Measurements from ENCODE around the gene RBM33. TPM values are rescaled to one million over a fixed set of nuclear protein-coding genes. Genes with fewer than 3 reads are reported as not detected.

RBM33 gene, protein sequence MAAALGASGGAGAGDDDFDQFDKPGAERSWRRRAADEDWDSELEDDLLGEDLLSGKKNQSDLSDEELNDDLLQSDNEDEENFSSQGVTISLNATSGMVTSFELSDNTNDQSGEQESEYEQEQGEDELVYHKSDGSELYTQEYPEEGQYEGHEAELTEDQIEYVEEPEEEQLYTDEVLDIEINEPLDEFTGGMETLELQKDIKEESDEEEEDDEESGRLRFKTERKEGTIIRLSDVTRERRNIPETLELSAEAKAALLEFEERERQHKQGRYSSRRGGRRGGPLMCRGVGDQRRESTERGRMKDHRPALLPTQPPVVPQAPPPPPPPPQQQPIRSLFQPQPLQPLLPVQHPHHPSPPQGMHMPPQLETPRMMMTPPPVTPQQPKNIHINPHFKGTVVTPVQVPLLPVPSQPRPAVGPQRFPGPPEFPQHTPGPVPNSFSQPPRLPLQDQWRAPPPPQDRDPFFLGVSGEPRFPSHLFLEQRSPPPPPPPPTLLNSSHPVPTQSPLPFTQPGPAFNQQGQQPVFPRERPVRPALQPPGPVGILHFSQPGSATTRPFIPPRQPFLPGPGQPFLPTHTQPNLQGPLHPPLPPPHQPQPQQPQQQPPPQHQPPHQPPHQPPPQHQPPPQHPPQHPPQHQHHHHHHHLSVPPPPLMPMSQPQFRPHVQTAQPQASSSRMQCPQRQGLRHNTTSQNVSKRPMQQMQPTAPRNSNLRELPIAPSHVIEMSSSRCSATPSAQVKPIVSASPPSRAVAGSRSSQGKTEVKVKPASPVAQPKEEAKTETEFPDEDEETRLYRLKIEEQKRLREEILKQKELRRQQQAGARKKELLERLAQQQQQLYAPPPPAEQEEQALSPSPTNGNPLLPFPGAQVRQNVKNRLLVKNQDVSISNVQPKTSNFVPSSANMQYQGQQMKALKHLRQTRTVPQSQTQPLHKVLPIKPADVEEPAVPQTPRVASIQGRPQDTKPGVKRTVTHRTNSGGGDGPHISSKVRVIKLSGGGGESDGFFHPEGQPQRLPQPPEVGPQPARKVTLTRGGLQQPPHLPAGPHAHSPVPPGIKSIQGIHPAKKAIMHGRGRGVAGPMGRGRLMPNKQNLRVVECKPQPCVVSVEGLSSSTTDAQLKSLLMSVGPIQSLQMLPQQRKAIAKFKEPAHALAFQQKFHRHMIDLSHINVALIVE
- total RNA-seq (2022; extraction: Qiagen RNA extraction): 17.1 to 35.0 TPM (median 30.0 TPM) in 5 replicates

DNA sequence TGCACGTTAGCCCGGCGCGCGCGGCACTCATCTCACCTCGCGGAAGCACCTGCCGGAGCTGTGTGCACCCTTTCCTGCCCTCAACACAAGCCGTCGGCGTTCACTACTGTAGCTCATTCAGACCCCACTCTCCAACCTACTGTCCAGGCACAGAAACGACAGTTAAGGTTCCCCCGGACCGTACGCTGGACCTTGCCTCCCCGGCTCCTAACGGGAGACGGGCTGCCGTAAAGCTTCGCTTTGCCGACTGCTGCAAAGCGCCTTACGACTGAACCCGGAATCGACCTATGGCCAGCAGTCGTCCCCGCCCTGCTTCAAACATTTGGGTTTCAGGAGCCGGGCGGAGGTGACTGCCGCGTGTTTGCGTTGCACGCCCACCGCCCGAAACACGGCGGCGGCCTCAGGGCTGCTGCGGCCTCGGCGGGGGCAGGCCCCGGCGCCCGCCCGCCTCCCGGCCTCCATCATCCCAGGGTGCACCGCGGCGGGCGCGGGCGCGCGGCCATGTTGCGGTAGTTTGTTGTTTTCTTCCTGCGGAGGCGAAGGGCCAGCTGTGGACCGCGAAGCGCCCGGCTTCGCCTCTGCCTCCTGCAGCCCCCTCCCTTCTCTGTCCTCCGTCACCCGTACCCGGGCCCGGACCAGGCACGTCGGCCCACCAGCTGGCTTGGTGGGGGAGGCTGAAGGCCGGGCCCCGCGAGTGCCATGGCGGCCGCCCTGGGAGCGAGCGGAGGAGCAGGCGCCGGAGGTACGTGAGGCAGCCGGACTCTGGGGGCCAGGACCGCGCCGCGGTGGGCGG lies at the start of gene RBM33:
Gene RBM33, plus strand, starts transcription at position 484 of the 793 bp plus-strand sequence. Its CDS starts 216 bp downstream, at position 700.

DNA sequence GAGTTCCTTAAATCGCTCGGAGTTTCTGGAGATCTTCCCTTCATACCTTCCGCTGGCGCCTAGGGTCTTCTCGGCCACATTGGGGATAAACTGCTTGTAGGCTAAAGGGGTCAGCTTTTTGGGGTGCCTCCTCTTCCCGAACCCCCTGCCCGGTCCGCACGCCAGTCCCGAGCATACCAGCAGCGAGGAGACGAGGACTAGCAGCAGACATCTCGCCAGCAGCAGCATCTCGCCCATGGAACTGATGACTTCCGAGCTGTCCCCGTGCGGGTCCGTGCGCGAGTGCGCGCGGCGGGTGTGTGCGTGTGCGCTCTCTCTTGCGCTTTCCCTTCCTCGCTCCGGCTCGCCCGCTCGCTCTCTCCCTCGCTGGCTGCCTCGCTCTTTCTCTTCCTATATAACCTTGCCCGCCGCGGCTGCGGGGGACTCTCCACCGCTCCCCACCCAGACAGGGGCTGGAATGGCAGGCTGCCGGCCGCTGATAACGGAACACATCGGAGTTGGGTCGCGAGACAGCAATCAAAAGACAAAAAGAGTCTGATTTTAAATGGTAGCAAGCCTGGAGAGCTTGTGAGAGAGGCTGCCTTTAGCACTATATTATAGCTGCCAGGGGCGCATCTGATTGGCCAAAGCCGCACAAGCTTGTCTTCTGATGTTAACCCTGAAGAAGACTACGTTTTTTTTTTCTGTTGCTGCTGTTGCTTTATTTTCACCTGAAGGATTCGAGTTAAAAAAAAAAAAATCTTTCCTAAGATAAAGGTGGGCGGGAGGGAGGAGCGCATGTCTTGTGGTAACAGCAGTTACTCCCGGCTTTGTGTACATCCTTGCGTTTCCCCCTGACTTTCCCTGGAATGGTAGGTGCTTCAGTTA lies 167.7 kb downstream of the RBM33 start, which contains the start of gene SHH:
Gene SHH, minus strand, starts transcription at position 569 of the 867 bp plus-strand sequence. Its CDS starts 341 bp downstream, at position 228.

Other genes with a start within 250 kb of the RBM33 start
- gene EN2, start 186.5 kb upstream of the RBM33 start, total RNA-seq (2022; extraction: Qiagen RNA extraction): 0.61 to 1.1 TPM (median 0.90 TPM) in 5 replicates
- not detected in 5 replicates for gene CNPY1, start 98.1 kb upstream of the RBM33 start, total RNA-seq (2022; extraction: Qiagen RNA extraction)
- 0.34 to 0.61 TPM (median 0.50 TPM) in 5 replicates for gene SHH, start 167.8 kb downstream of the RBM33 start, total RNA-seq (2022; extraction: Qiagen RNA extraction)

Measured in A549 treated with dexamethasone at 1 μM for 4 hours (cell line).